HG02840 (cell line): ENCODE results near the gene PLA2G3.

ENCODE experiments used
- ATAC-seq: cut with Tn5 transposase; IDR thresholded peaks from one replicate; pipeline ENCODE4 v1.9.1; 2021; ENCODE audit warnings: mild to moderate bottlenecking, moderate library complexity, moderate number of reproducible peaks; ENCODE audit not compliant: unreplicated experiment, low FRiP score

Gene PLA2G3

DNA sequence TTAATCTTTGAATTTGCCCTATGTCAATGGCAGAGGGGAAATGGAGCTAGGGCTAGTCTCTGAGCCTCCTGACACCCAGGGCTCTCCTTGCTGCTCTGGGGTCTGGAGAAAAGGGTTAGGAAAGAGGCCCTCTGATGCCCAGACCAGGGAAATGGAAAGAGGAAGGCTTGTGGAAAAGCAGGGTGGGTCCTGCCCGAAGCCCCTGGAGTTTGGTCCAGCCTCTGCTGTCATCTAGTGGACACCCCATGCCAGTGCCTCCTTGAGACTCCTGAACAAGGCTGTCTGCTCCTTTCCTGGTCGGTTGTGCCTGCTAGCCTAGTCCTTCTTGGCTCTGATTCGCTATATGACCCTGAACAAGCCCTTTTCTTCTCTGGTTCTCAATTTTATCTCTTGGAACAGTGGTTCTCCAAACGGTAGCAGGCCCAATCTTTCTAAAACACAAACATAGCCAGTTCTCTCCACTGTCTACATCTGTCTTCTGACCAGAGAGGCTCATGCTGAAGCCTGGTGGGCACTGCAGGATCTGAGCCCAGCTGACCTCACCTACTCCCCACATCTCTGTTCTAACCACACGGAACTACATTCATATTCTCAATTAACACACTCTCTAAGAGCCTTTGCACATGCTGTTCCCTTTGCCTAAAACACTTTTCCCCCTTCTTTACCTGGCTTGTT is 8.8 kb upstream of the PLA2G3 start:
- no peak for ATAC-seq

GRCh38 chr22:31148488-31148887 is 8.2 kb upstream of the PLA2G3 start:
- ATAC-seq: no peak

GRCh38 chr22:31144223-31144622 is 3.9 kb upstream of the PLA2G3 start:
- ATAC-seq: no peak

GRCh38 chr22:31143537-31143936 is 3.2 kb upstream of the PLA2G3 start:
- ATAC-seq: no peak

DNA sequence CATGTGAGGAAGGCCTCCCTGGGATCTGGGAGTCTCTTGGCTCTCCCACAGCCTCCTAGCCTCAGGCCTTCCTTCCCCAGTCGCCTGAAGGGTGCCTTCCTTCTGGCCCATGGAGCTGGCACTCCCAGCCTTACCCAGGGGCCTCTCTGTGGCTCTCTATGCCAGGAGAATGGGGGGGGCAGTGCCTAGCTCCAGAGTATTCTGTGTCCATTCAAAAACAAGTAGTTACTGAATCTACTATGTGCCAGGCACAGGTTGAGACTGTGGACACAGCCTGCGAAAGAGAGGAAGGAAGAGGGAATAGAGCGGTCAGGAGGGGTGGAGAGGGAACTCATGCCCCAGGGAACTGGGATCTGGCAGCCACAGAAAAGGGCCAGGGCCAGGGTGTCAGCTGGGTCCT is 2.7 kb upstream of the PLA2G3 start:
- ATAC-seq: no peak

GRCh38 chr22:31142285-31142684 is 2.0 kb upstream of the PLA2G3 start:
- no peak for ATAC-seq

DNA sequence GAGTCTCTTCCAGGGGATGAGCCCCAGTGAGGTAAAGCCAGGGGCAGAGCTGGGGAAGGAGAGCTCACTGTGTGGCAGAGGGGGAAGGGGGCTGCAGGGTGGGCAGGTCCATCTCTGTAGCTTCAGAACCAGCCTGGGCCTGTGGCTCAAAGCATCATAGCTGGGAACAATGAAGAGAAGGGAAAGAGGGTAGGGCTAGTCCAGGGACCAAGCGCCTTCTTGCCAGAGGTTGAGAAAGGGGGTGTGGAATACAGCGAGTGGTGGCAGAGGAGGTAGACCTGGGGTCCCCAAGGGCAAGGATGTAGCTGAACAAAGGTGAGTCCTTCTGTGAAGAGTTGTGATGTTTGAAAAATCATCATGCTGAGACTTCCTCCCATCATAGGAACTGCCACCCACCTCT is 1.2 kb upstream of the PLA2G3 start:
- ATAC-seq: no peak

DNA sequence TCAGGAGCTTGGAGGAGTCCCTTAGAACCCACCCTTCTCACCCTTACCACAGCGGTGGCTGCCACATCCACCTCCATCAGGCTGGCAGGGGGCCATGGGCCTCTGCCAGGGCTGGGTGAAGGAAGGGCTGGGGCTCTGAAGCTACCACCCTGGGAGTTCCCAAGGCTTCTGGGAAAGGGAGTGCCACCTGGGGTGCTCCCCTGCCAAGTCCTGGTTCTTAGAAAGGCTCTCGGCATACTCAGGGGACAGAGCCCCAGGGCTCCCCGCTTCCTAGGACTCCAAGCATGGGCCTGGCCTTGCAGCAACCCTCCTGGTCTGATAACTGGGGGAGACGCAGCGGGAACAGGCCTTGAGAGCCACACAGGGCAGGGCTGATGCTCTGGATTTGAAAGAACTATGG is 438 bp upstream of the PLA2G3 start:
- no peak for ATAC-seq

DNA sequence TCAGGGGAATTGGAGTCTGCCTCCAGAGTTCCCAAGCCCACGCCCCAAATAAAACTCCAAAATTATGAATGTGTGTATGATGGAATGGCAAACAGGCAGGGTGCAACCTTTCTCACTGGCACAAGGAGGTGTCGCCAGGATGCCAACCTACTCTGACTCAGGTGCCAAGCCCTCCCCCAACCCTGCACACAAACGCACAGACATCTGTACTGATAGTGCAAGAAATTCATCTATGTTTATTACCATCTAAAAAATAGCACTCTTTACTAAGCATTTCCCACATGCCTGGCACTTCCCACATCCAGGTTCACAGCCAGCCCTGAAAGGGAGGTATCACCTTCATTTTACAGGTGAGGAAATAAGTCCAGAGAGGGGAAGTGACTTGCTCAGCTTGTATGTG is 1.2 kb downstream of the PLA2G3 start:
- ATAC-seq: no peak

DNA sequence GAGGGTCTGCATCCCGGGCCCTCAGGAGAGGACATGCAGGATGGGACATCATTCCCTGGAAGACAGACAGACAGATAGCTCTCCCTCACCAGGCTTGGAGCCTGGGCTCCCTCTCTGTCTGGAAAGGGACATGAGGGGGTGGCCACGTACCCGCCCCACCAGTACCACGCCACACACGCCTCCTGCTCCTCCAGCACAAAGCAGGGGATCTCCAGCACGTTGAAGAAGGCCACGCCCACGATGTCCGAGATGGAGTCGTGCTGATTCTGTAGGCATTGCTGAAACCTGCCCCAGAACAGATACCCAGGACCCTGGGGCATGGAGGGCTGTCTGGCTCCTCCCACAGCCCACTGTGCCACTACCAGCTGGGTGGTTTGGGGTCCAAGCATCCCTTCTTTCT is 2.2 kb downstream of the PLA2G3 start:
- ATAC-seq: no peak

DNA sequence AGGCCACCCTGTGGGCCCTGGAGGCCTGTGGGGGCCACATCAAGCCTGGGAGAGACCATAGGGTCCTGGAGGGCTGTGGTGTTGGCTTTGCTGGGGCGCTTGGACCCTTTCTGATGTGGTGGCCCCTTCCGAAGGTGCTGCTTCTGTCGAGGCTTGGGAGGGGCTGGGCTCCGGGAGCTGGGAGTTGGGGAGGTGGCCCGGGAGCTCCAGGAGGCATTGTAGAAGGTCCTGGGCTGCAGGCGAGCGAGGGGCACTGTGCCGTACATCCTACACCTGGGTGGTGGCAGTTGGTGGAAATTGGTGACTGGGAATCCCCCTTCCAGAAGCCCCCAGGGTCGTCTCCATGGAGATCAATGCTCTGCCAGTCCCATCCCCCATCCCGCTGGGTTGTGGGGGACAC is 2.6 kb downstream of the PLA2G3 start:
- ATAC-seq: no peak

GRCh38 chr22:31136711-31137110 is 3.6 kb downstream of the PLA2G3 start:
- ATAC-seq: no peak

GRCh38 chr22:31136155-31136554 is 4.2 kb downstream of the PLA2G3 start:
- ATAC-seq: no peak

DNA sequence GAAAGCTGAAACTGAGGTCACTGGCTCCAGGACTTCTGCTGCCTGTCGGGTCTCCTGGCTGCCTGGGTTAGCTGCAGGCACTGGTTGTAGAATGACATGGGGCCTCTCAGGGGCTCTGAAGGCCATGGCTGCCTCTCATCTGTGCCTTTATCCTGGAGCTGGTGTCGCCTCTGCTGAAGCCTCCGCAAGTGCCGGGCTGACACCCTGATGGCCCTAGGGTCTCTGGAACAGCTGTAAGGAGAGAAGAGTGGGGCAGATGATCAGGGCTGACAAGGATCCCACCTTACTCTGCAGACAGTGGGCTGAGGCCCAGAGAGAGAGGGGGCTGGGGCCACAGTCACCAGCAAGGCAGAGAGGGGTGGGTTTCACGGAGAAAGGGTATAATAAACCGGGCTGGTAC is 4.6 kb downstream of the PLA2G3 start:
- ATAC-seq: no peak

DNA sequence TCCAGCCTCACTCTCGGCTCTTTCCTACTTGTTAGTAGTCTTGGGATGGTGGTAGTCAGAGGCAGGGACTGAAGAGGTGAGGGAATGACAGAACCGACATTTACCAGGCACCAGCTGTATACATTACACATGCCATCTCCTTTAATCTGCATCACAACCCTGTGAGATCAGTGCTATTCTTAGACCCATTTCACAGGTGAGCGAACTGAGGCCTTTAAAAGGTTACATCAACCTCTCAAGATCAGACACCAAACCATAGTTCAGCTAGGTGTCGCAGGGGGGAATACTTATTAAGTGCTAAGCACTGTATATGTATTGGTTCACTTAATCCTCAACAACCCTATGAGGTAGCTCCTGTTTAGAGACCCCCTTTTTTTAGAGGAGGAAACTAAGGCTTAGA is 5.6 kb downstream of the PLA2G3 start:
- no peak for ATAC-seq

DNA sequence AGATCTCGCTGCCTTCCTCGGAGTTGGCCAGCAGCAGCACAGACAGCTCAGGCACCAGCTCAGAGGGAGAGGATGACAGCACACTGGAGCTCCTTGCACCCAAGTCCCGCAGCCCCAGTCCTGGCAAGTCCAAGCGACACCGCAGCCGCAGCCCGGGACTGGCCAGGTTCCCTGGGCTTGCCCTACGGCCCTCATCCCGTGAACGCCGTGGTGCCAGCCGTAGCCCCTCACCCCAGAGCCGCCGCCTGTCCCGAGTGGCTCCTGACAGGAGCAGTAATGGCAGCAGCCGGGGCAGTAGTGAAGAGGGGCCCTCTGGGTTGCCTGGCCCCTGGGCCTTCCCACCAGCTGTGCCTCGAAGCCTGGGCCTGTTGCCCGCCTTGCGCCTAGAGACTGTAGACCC is 6.4 kb downstream of the PLA2G3 start:
- no peak for ATAC-seq

GRCh38 chr22:31130873-31131272 is 9.4 kb downstream of the PLA2G3 start:
- no peak for ATAC-seq

GRCh38 chr22:31128156-31128555 is 12.2 kb downstream of the PLA2G3 start:
- ATAC-seq: no peak

GRCh38 chr22:31127181-31127772 is 13.0 kb downstream of the PLA2G3 start:
- no peak for ATAC-seq

DNA sequence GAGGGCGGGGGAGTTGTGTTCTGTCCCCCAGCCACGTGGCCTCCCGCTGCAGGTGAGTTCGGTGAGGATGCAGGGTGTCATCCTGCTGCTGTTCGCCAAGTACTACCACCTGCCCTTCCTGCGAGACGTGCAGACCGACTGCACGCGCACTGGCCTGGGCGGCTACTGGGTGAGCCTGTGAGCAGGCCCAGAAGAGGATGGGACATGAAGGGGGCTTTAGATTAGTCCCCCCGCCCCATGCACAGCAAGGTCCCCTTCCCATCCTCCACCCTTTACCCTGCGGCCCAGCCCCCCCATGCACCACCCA is 13.5 kb downstream of the PLA2G3 start:
- ATAC-seq: no peak

- ATAC-seq: no peak
Observed at GRCh38 chr22:31126128-31126868, 14.0 kb downstream of the PLA2G3 start.

DNA sequence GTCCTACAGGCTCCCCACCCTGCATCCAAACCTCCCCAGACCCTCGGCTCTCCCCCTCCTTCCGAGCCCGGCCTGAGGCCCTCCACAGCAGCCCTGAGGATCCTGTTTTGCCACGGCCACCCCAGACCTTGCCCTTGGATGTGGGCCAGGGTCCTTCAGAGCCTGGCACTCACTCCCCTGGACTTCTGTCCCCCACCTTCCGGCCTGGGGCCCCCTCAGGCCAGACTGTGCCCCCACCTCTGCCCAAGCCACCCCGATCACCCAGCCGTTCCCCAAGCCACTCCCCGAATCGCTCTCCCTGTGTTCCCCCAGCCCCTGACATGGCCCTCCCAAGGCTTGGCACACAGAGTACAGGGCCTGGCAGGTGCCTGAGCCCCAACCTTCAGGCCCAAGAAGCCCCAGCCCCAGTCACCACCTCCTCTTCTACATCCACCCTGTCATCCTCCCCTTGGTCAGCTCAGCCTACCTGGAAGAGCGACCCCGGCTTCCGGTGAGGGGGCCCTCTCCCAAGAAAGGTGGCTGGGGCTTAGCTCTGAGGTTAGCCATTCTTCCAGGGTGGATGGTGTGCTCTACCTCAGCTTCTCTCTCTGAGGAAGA is 14.7 kb downstream of the PLA2G3 start:
- ATAC-seq: no peak
